Neural progenitor cell (in vitro differentiated cells): ENCODE data around the gene KDM6A.

Experiments
- EZH2 ChIP-seq: fragments of 200-600 bp; sonication (generic); IDR thresholded peaks from 2 replicates; pipeline ENCODE4 v1.6.1; 2017; ENCODE audit warnings: antibody characterized with exemption, mild to moderate bottlenecking, moderate library complexity
- EZH2phosphoT487 ChIP-seq: fragments of 200-600 bp; sonication (generic); IDR thresholded peaks from 2 replicates; pipeline ENCODE4 v1.6.1; 2017; ENCODE audit warnings: antibody characterized with exemption
- TF ChIP-seq, protein P1 (sequence below): fragments of 200-600 bp; sonication (generic); IDR thresholded peaks from 2 replicates; pipeline ENCODE4 v1.5.1; 2017; ENCODE audit warnings: antibody characterized with exemption, mild to moderate bottlenecking

DNA sequence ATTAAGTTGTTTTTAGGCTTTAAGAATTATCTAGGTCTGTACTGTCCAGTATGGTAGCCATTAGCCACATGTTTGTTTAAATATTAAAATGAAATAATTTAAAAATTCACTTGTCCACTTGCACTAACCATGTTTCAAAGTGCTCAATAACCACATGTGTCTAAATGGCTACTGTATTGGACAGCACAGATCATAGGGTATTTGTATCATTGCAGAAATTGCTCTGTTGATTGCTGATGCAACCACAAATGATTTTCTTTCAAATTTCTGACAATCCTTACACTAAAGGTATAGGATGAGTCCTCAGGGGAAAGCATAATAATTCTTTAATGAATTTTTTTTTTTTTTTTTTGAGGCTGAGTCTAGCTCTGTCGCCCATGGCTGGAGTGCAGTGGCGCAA, 84.9 kb downstream of the KDM6A start:
- TF ChIP-seq, protein P1, sequence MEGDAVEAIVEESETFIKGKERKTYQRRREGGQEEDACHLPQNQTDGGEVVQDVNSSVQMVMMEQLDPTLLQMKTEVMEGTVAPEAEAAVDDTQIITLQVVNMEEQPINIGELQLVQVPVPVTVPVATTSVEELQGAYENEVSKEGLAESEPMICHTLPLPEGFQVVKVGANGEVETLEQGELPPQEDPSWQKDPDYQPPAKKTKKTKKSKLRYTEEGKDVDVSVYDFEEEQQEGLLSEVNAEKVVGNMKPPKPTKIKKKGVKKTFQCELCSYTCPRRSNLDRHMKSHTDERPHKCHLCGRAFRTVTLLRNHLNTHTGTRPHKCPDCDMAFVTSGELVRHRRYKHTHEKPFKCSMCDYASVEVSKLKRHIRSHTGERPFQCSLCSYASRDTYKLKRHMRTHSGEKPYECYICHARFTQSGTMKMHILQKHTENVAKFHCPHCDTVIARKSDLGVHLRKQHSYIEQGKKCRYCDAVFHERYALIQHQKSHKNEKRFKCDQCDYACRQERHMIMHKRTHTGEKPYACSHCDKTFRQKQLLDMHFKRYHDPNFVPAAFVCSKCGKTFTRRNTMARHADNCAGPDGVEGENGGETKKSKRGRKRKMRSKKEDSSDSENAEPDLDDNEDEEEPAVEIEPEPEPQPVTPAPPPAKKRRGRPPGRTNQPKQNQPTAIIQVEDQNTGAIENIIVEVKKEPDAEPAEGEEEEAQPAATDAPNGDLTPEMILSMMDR: no peak
- TF ChIP-seq EZH2 (no peak), EZH2phosphoT487 (no peak)
